NCI-H1436 treated with DMSO at 0.1 percent for 48 hours (cell line): ENCODE data around the gene RPIA.
"Not testable (repeated sequence)": the region's sequence is repeated elsewhere in the genome, so short reads cannot be mapped to it uniquely, and the experiment has no call there.

ENCODE experiments used
- DNase-seq: peaks from one replicate; lab custom pipeline; 2025; lab: John Stamatoyannopoulos, UW

Gene RPIA

DNA sequence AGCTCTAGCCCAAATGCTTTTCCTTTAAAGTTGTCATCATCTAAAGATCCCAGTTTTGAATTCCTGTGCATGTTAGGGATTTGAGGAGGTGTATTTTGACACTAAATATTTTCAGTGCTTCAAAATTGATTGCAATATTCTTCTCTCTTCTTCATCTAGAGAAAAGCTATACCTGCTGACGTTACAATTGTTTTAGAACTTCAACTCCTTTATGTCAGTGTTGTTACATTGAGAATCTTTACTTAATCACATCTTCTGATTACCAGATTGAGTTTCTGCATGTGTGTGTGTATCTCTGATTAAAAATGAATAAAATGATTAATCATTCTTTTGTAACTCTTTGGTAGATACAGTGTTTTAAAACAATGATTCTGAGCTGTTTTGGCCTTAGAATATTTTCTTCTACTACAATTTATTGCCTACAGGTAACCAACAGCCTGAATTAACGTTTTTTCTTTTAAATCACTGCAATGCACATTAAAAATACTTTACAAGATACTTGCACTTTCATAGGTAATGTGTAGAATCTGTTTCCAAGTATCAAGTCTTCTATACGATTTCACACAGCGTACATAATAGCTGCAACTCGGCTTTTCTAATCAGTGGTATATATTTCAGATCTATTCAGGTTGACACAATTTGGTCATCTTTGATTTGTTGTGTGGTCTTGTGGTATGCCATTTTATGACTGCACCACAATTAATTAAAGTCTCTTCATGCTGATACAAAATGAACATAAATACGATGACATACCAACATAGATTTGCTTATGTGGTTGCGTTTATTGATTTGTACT is 82.0 kb downstream of the RPIA start:
- DNase-seq = not testable (repeated sequence)

DNA sequence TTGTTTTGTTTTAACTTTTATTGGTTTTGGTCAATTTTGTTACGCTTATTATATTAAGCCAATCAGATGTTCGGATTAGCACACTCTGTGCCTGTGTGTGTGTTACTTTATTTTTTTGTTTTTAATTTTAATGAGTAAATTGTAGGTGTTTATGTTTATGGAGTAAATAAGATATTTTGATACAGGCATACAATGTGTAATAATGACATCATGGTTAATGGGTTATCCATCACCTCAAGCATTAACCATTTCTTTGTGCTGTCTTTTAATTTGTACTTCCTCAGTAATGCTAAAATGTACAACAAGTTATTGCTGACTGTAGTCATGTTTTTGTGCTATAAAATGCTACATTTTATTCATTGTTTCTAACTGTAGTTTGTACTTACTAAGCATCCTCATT is 97.7 kb downstream of the RPIA start:
- DNase-seq = not testable (repeated sequence)

DNA sequence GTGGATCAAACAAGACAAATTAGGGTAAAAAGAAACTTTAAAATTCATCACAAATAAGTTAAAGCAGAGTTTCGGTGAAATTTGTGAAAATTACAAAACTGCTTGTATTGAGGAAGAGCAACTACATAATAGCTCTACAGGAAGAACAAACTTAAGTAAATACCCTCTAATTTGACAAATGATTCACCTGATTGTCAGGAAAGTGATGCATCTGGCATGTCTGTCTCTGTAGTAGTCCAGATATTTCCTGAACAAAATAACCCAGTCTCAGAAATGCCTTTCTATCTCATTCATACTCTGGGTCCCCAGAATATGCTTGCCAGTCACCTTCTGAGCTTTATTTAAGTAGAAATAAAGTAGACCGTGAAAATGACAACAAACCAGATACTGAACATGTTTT is 104.5 kb downstream of the RPIA start:
- not testable (repeated sequence) for DNase-seq

DNA sequence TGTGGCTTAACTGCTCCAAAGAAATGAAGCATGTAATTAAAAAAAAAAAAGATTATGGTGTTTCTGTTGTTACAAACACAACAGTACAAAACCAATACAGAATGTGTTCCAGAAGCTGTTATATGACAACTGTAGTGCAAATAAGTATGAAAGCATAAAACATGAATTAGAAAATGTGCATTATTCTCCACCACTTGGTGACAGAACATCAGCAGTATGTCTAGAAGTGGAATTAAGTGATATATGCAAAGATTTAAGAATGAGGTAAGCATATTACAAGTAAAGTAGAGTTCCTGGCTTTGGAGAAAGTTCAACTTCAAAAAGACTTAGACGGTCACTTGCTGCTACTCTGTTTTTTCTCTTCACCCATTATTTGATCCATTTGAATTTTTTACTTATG is 105.0 kb downstream of the RPIA start:
- not testable (repeated sequence) for DNase-seq

- DNase-seq = not testable (repeated sequence)
These were observed 105.7 kb downstream of the RPIA start for GRCh38 chr2:88797164-88797563.
